ENCODE data around the gene TMEM198.

DNA sequence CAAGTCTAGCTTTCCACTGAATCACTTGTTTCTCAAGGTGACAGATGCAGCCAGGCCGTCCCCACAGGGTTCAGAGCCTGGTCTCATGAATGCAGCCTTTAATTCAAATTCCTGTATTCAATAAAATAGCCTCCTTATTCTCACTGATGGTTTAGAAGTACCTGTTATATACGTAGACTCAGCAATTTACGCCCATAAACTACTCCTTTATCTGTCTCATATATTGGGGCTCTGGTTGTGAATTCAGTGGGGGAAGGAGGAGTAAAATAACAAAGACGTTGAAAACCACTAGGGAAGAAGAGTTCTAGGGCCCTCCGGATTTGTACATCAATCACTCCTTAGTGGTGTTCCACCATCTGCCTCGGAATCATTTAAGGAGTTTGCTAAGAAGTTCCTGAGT lies 25.8 kb downstream of the TMEM198 start:
- TF ChIP-seq, protein P1, sequence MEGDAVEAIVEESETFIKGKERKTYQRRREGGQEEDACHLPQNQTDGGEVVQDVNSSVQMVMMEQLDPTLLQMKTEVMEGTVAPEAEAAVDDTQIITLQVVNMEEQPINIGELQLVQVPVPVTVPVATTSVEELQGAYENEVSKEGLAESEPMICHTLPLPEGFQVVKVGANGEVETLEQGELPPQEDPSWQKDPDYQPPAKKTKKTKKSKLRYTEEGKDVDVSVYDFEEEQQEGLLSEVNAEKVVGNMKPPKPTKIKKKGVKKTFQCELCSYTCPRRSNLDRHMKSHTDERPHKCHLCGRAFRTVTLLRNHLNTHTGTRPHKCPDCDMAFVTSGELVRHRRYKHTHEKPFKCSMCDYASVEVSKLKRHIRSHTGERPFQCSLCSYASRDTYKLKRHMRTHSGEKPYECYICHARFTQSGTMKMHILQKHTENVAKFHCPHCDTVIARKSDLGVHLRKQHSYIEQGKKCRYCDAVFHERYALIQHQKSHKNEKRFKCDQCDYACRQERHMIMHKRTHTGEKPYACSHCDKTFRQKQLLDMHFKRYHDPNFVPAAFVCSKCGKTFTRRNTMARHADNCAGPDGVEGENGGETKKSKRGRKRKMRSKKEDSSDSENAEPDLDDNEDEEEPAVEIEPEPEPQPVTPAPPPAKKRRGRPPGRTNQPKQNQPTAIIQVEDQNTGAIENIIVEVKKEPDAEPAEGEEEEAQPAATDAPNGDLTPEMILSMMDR (IDR thresholded peaks at IDR 0.05): no peak
- TF ChIP-seq SIN3A (IDR thresholded peaks at IDR 0.05; ENCODE audit: borderline replicate concordance, insufficient read depth, low read depth, low read length) (no peak), TCF7L2 (IDR thresholded peaks at IDR 0.05; ENCODE audit: low read depth, low read length) (no peak), POLR2AphosphoS5 (IDR thresholded peaks at IDR 0.05; ENCODE audit: low read depth, low read length) (no peak)
- TF ChIP-seq, protein P2, sequence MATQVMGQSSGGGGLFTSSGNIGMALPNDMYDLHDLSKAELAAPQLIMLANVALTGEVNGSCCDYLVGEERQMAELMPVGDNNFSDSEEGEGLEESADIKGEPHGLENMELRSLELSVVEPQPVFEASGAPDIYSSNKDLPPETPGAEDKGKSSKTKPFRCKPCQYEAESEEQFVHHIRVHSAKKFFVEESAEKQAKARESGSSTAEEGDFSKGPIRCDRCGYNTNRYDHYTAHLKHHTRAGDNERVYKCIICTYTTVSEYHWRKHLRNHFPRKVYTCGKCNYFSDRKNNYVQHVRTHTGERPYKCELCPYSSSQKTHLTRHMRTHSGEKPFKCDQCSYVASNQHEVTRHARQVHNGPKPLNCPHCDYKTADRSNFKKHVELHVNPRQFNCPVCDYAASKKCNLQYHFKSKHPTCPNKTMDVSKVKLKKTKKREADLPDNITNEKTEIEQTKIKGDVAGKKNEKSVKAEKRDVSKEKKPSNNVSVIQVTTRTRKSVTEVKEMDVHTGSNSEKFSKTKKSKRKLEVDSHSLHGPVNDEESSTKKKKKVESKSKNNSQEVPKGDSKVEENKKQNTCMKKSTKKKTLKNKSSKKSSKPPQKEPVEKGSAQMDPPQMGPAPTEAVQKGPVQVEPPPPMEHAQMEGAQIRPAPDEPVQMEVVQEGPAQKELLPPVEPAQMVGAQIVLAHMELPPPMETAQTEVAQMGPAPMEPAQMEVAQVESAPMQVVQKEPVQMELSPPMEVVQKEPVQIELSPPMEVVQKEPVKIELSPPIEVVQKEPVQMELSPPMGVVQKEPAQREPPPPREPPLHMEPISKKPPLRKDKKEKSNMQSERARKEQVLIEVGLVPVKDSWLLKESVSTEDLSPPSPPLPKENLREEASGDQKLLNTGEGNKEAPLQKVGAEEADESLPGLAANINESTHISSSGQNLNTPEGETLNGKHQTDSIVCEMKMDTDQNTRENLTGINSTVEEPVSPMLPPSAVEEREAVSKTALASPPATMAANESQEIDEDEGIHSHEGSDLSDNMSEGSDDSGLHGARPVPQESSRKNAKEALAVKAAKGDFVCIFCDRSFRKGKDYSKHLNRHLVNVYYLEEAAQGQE (IDR thresholded peaks at IDR 0.05; ENCODE audit: insufficient read depth in 1 of 2, low read depth in 2 of 2, low read length in 1 of 2): no peak
